ENCODE measurements around the gene TUT1. TPM values are rescaled to one million over a fixed set of nuclear protein-coding genes. Genes with fewer than 3 reads are reported as not detected.

Gene TUT1, protein sequence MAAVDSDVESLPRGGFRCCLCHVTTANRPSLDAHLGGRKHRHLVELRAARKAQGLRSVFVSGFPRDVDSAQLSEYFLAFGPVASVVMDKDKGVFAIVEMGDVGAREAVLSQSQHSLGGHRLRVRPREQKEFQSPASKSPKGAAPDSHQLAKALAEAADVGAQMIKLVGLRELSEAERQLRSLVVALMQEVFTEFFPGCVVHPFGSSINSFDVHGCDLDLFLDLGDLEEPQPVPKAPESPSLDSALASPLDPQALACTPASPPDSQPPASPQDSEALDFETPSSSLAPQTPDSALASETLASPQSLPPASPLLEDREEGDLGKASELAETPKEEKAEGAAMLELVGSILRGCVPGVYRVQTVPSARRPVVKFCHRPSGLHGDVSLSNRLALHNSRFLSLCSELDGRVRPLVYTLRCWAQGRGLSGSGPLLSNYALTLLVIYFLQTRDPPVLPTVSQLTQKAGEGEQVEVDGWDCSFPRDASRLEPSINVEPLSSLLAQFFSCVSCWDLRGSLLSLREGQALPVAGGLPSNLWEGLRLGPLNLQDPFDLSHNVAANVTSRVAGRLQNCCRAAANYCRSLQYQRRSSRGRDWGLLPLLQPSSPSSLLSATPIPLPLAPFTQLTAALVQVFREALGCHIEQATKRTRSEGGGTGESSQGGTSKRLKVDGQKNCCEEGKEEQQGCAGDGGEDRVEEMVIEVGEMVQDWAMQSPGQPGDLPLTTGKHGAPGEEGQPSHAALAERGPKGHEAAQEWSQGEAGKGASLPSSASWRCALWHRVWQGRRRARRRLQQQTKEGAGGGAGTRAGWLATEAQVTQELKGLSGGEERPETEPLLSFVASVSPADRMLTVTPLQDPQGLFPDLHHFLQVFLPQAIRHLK
- 9.2 and 13.4 TPM in 2 replicates for total RNA-seq

DNA sequence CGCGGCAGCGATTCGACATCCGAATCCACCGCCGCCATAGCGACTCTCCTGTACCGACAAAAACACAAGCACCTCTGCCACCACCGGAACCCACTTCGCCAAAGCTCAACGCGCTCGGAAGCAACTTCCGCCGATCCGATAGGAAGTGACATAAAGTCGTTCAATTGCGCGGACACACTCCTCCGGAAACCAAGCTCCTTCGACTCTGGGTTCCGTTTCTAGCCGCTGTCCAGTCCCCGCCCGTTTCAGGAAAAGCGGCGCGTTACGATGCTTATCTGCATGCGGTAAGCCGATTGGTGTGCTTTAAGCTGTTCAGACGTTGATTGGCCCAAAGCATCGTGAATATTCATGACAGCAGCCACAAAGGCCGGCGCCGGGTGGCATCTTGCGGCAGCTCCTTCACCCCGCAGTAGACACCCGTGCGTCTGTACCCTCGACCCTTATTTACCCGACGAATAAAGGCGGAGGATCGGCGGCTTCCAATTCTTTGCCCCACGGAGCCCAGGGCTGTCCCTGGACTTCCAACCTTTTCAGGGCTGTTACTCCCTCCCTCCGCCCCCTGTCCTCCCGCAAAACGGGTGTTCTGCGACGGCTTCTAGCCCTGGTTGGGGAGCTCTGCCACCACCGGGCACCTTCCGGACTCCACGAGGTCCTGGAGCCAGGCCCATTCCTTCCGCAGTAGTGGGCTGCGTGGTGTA lies at the start of gene TUT1:
Gene TUT1 (minus strand): TSS at position 76 of the 698 bp plus-strand sequence. CDS start 38 bp downstream, at position 38.

DNA sequence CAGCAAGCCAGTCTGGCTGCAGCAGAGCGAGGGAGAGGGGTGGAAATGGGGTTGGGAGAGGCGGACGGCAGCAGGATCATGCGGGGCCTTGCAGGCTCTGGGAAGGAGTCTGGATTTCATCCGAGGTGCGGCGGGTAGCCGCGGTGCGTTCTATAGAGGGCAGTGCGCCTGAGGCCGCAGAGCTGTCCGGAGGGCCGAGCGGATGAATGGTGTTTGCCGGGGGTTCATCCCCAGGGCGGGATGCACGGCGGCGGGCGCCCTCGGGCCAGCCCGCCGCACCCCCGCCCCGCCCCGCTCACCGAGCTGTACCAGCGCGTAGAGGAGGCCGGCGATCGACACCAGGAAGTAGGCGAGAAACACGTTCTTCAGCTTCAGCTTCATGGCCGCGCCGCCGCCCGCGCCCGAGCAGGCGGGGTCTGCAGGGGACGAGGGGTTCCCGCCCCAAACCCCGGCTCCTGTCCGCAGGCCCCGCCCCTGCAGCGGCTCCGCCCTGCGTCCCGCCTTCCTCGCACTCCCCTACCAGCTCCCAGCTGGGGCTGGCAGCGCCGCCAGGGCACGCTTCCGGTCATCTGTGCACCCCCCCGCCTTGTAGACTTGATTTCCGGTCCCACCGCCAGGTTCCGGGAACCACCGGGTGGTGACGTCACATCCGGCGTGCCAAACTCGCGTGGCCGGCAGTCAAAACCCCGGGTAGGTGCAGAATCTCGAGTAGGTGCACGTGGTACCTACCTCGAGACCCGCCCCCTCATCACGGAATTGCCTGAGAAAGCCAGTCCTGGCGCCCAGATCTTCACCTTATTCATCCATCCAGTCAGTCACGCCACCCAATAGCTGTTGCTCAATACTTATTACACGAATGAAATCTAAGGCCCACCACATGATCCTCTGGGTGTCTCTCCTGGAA lies 30.5 kb upstream of the TUT1 start, which contains the start of gene B3GAT3:
Gene B3GAT3 (minus strand): TSS at position 420 of the 904 bp plus-strand sequence. CDS start 39 bp downstream, at position 381.

DNA sequence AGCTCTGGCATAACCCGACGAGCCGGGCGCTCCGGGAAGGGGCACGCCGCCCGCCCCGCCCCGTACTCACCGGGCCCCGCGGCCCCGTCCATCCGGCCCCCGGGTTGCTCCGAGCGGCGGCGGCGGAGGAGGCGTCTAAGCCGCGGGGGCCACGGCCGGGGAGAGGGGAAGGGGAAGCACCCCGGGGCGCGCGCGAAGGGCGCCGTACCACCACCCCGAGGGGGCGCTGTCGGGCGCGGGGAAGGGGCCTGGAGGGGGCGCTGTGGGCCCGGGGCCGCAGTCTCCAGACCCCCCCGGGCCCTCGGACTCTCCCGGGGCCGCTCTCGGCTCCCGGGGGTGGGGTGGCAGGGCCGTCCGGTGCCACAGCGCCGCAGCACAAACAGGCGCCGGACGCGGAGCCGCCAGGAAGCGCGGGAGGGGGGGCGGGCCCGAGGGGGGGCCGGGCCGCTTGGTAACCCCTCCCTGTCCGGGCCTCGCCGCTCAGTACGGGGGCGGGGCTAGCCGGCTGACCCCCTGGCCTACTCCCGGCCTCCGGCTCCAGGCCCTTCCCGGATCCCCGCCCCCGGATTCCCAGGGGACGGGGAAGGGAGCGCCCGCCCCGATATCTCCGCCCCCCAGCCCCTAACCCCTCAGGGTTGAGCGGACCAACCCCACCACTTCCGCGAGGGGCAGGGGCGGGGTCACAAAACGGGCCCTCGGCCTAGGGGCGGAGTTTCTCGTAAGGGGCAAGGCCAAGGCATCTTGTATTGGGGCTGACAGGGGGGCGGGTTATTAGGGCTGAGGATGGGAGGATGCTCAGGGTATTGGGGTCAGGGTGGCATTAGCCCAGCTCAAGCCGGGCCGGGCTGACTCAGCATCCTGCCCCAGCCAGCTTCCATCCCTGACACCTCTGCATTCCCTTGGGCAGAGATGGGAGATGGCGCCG lies 21.3 kb upstream of the TUT1 start, which contains the start of the genes EML3 and ROM1:
Gene EML3 (minus strand): TSS at position 410 of the 925 bp plus-strand sequence. CDS start 318 bp downstream, at position 92.
Gene ROM1 (plus strand): TSS at position 892 of the 925 bp plus-strand sequence. CDS start 25 bp downstream, at position 917.

DNA sequence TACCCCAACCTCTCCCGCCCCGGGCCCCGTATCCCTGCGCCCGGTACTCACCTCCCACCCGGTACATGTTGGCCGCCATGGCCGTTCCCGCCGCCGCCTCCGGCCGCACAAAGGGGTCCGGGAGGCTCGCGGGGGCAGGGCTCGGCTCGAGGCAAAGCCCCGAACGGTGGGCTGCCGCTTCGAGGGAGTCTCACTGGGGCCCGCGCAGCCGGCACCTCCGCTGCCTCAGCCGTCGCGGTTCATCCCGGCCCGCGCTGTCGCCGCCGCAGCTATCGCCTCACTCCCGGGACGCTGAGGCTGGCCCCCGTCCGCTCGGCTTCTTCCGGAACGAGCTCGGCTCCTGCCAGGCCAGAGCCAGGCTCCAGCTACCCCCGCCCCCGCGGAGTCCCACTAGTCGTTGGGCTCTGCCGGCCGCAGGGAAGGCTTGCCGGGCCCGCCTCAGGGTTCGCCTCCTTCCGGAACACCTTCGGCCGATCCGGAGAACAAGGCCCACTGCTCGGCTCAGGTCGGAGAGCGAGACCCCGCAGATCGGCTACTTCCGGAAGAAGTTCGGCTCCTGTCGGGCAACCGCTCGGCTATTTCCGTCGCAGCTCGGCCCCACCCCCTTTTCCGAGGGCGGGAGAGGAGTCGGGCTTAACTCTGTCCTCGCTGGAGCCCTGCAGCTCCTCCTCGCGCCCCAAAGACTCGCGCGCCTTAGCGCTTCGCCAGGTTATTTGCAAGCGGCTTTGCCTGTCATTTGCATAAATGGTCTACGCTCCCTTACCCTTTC lies 10.2 kb upstream of the TUT1 start, which contains the start of gene MTA2:
Gene MTA2 (minus strand): TSS at position 494 of the 769 bp plus-strand sequence. CDS start 415 bp downstream, at position 79.

DNA sequence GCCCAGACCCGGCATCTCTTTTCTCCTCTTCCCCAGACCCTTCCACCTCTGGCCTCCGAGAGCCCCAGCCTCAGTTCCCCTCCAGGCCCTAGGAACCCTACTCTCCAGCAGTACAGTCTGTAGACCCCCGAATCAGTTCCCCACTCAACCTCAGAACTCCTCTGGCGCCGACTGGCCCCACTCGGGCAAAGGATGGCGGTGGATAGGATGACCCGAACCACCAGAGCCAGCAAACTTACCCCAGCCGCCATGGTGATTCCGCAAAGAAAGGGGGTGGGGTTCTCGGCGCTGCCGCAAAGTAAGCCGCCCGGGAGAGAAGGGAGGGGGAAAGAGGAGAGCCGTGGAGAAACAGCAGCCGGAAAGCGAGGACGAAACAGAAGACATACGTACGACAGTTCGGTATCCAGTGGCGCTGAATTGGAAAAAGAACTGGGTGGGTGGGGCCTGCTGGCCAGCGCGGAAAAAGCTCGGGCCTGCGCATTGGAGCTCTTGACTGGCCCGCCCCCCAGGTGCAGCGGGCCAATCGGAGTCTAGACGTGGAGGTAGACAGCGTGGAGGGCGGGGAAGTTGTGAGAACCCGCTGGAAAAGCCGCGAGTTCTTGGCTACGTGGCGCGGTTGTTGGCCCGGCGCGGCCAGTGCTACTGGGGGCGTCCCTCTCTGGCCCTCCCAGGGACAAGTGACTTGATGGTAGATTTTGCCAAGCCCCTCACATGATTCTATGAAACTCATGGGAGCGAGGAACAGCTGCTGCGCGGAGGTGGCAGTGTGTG lies 17.5 kb downstream of the TUT1 start, which contains the start of gene EEF1G:
Gene EEF1G (minus strand): TSS at position 300 of the 771 bp plus-strand sequence. CDS start 49 bp downstream, at position 251.

DNA sequence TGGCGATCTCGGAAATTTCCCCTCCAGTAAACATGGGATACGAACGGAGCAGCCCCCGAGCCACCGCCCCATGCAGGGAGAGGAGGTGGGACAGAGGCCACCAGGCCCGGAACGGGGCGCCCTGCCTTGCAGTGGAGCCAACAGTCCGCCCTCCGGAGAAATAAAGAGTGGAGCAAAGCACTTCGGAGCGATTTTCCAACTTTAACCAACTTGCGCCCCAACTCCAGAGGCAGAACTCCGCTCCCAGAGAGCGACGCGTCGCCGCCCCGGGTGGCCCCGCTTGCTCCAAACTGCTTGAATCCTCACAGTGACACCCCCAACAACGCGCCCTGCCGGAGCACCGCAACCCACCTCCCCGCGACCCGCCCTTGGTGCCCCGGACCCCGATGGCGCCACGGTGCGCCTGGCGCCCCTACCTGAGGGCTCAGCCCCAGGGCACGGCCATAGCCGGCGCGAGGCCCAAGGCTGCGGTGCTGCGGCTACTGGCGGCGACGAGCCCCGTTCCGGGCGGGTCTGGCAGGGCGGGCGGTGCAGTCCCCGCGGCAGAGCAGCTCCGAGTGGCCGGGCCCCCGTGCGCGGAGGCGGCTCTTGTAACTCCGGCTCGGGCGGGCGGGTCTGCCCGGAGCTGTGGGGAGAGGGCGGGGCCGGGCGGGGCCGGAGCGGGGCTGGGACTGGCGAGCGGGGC lies 44.9 kb downstream of the TUT1 start, which contains the start of gene AHNAK:
Gene AHNAK (minus strand): TSS at position 563 of the 685 bp plus-strand sequence. CDS start 10,708 bp downstream, outside the sequence.

Other genes with a start within 250 kb of the TUT1 start
- gene SCGB1A1, start 172.5 kb downstream of the TUT1 start, total RNA-seq, result not detected in 2 replicates
- gene AHNAK, start 44.7 kb downstream of the TUT1 start, total RNA-seq, result 242 and 261 TPM in 2 replicates
- gene EEF1G, start 17.6 kb downstream of the TUT1 start, total RNA-seq, result 2,450 and 2,872 TPM in 2 replicates
- 72.1 and 101 TPM in 2 replicates for gene MTA2, start 10.3 kb upstream of the TUT1 start, total RNA-seq
- gene EML3, start 21.3 kb upstream of the TUT1 start, total RNA-seq, result 25.9 and 34.3 TPM in 2 replicates
- gene ROM1, start 21.7 kb upstream of the TUT1 start, total RNA-seq, result 2.7 and 11.6 TPM in 2 replicates
- 48.7 and 55.3 TPM in 2 replicates for gene B3GAT3, start 30.5 kb upstream of the TUT1 start, total RNA-seq
- 321 and 375 TPM in 2 replicates for gene GANAB, start 55.1 kb upstream of the TUT1 start, total RNA-seq
- 30.1 and 41.0 TPM in 2 replicates for gene INTS5, start 61.8 kb upstream of the TUT1 start, total RNA-seq
- gene C11orf98, start 73.7 kb upstream of the TUT1 start, total RNA-seq, result 71.6 and 87.2 TPM in 2 replicates
- gene CSKMT, start 73.8 kb upstream of the TUT1 start, total RNA-seq, result 6.1 and 10.1 TPM in 2 replicates
- gene UQCC3, start 80.2 kb upstream of the TUT1 start, total RNA-seq, result 11.5 and 17.2 TPM in 2 replicates
- gene LBHD1, start 80.7 kb upstream of the TUT1 start, total RNA-seq, result 2.4 and 3.1 TPM in 2 replicates
- 135 and 148 TPM in 2 replicates for gene UBXN1, start 87.5 kb upstream of the TUT1 start, total RNA-seq
- gene LRRN4CL, start 98.0 kb upstream of the TUT1 start, total RNA-seq, result 2.1 and 4.3 TPM in 2 replicates
- gene BSCL2, start 115.9 kb upstream of the TUT1 start, total RNA-seq, result 66.0 and 82.1 TPM in 2 replicates
- gene GNG3, start 116.2 kb upstream of the TUT1 start, total RNA-seq, result not detected in 2 replicates
- 9.2 and 16.2 TPM in 2 replicates for gene HNRNPUL2, start 135.9 kb upstream of the TUT1 start, total RNA-seq
- 22.4 and 50.1 TPM in 2 replicates for gene TTC9C, start 137.0 kb upstream of the TUT1 start, total RNA-seq
- gene ZBTB3, start 162.6 kb upstream of the TUT1 start, total RNA-seq, result 7.5 and 8.3 TPM in 2 replicates
- 95.7 and 111 TPM in 2 replicates for gene POLR2G, start 170.1 kb upstream of the TUT1 start, total RNA-seq
- 11.4 and 20.0 TPM in 2 replicates for gene TAF6L, start 179.9 kb upstream of the TUT1 start, total RNA-seq
- 82.1 and 98.6 TPM in 2 replicates for gene TMEM179B, start 195.9 kb upstream of the TUT1 start, total RNA-seq
- gene TMEM223, start 200.5 kb upstream of the TUT1 start, total RNA-seq, result 39.0 and 55.0 TPM in 2 replicates
- gene NXF1, start 213.9 kb upstream of the TUT1 start, total RNA-seq, result 20.3 and 44.3 TPM in 2 replicates
- 44.6 and 50.4 TPM in 2 replicates for gene STX5, start 240.5 kb upstream of the TUT1 start, total RNA-seq
- not detected in 2 replicates for gene TEX54, start 241.3 kb upstream of the TUT1 start, total RNA-seq
- gene WDR74, start 248.1 kb upstream of the TUT1 start, total RNA-seq, result 38.6 and 57.9 TPM in 2 replicates

Measured in epithelial cell of alveolus of lung (primary cell).